AG04449 (cell line): Measurements from ENCODE around the gene KIAA0825.

Source experiments
- CTCF ChIA-PET: fragments of 350-600 bp; formaldehyde crosslinking; extraction: SDS; loops from one replicate; lab custom pipeline; 2021; ENCODE audit warnings: antibody characterized with exemption; lab: Yijun Ruan, JAX
- POLR2A ChIA-PET: fragments of 400-600, 350-600 bp; formaldehyde crosslinking; extraction: SDS; loops from one replicate; lab custom pipeline; 2020; ENCODE audit warnings: antibody characterized with exemption, inconsistent platforms; lab: Yijun Ruan, JAX
- DNase-seq: peaks from one replicate; pipeline ENCODE4 v3.0.0-alpha.2; 2010; ENCODE audit warnings: low read depth, low spot score
- H3K4me3 ChIP-seq: 2 replicates; pipeline ENCODE4 v1.5.1; 2011; ENCODE audit warnings: low read depth, mild to moderate bottlenecking, control low read depth, low read length
- TF ChIP-seq, protein P1 (sequence below): IDR thresholded peaks from one replicate; pipeline ENCODE4 v1.5.1; 2011; ENCODE audit warnings: mild to moderate bottlenecking, moderate library complexity, low read length, control low read depth, inconsistent platforms; ENCODE audit not compliant: insufficient read depth; ENCODE audit errors: missing control alignments

Gene KIAA0825

DNA sequence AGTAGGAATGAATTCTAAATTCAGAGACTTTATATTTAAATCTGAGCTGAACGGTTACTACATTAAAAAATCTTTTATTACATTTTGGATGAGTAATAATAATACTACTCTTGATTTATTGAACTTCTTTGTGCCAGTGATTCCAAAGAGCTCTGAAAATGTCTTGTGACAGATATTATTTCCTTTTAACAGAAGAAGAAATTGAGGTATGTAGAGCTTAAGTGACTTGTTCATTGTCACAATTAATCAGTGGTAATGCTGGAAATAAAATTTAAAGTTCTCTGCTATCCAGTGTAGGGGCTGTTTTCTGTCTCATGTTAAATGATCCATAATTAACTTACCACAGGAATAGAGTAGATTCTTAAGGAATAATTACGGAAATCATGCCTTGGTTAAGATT, 335.3 kb downstream of the KIAA0825 start:
- H3K4me3 ChIP-seq = no peak overlapping the region
- ChIA-PET CTCF (no interaction called here), POLR2A (no interaction called here)
- TF ChIP-seq, protein P1, sequence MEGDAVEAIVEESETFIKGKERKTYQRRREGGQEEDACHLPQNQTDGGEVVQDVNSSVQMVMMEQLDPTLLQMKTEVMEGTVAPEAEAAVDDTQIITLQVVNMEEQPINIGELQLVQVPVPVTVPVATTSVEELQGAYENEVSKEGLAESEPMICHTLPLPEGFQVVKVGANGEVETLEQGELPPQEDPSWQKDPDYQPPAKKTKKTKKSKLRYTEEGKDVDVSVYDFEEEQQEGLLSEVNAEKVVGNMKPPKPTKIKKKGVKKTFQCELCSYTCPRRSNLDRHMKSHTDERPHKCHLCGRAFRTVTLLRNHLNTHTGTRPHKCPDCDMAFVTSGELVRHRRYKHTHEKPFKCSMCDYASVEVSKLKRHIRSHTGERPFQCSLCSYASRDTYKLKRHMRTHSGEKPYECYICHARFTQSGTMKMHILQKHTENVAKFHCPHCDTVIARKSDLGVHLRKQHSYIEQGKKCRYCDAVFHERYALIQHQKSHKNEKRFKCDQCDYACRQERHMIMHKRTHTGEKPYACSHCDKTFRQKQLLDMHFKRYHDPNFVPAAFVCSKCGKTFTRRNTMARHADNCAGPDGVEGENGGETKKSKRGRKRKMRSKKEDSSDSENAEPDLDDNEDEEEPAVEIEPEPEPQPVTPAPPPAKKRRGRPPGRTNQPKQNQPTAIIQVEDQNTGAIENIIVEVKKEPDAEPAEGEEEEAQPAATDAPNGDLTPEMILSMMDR = no peak
- DNase-seq = no peak

DNA sequence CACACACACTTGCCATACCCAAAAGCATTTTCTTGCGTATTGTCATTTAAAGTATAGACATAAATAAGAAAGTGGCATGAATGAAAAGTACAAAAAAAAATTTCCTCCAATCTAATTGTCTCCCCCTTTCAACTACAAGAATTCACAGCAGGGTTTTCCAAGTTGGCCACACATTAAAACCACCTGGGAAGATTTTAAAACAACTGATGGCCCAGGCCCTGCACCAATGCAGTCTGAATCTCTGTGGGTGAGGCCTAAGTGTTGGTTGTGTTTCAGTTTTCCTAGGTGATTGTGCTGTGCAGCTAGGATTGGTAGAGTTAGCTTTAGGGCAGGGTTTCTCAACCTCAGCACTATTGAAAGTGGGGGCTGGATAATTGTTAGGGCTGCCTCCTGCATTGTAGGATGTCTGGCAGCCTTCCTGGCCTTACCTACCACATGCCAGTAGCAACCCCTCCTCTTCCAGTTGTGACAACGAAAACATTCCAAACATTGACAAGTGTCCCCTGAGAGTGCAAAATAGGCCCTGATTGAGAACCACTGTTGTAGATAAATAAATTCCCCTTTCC, 337.1 kb downstream of the KIAA0825 start:
- ChIA-PET POLR2A (no interaction called here), CTCF (no interaction called here)
- DNase-seq = no peak
- TF ChIP-seq, protein P1 = no peak
- no peak overlapping the region for H3K4me3 ChIP-seq

- POLR2A ChIA-PET = no interaction called here
- TF ChIP-seq, protein P1 = no peak
- DNase-seq = no peak
- CTCF ChIA-PET = no interaction called here
- H3K4me3 ChIP-seq = no peak overlapping the region
Measured at GRCh38 chr5:94276751-94277150, 341.7 kb downstream of the KIAA0825 start.

- TF ChIP-seq, protein P1 = no peak
- H3K4me3 ChIP-seq = no peak overlapping the region
- ChIA-PET POLR2A (no interaction called here), CTCF (no interaction called here)
- no peak for DNase-seq
Measured at GRCh38 chr5:94276048-94276447, 342.4 kb downstream of the KIAA0825 start.

- ChIA-PET CTCF (no interaction called here), POLR2A (no interaction called here)
- TF ChIP-seq, protein P1 = no peak
- no peak overlapping the region for H3K4me3 ChIP-seq
- no peak for DNase-seq
Measured at GRCh38 chr5:94274707-94275106, 343.7 kb downstream of the KIAA0825 start.

GRCh38 chr5:94268226-94268625, 350.2 kb downstream of the KIAA0825 start:
- TF ChIP-seq, protein P1 = no peak
- no peak for DNase-seq
- ChIA-PET CTCF (interaction anchor here (1.2 kb wide), 1 partner anchor 15 kb away, joined by 3 read pairs; no protein-coding TSS in a partner anchor), POLR2A (no interaction called here)
- no peak overlapping the region for H3K4me3 ChIP-seq
